MM.1S (cell line): ENCODE measurements around the gene SH3BP1.

ENCODE experiments used
- DNase-seq: peaks from one replicate; pipeline ENCODE4 v3.0.0-alpha.2; 2015
- H2AFZ ChIP-seq: fragments of 300-600 bp; sonication (generic); 2 replicates; pipeline ENCODE4 v1.6.0; 2016; ENCODE audit warnings: antibody characterized with exemption, low read length
- H3F3A ChIP-seq: fragments of 300-600 bp; sonication (generic); 2 replicates; pipeline ENCODE4 v1.6.1; 2016; ENCODE audit warnings: mild to moderate bottlenecking, antibody characterized with exemption, low read length, moderate library complexity, mixed read lengths; ENCODE audit not compliant: insufficient read depth
- H3K27ac ChIP-seq: fragments of 300-600 bp; sonication (generic); 2 replicates; pipeline ENCODE4 v1.5.1; 2016; ENCODE audit warnings: mild to moderate bottlenecking, low read length
- H3K27me3 ChIP-seq: fragments of 300-600 bp; sonication (generic); replicated peaks from 2 replicates; pipeline ENCODE4 v1.6.0; 2016; ENCODE audit warnings: low read length; ENCODE audit not compliant: insufficient read depth
- H3K36me3 ChIP-seq: fragments of 300-600 bp; sonication (generic); replicated peaks from 2 replicates; pipeline ENCODE4 v1.6.1; 2016; ENCODE audit warnings: mild to moderate bottlenecking, low read length, mixed read lengths; ENCODE audit not compliant: insufficient read depth
- H3K4me1 ChIP-seq: fragments of 300-600 bp; sonication (generic); 2 replicates; pipeline ENCODE4 v1.6.1; 2016; ENCODE audit warnings: low read length, mixed read lengths
- H3K4me2 ChIP-seq: fragments of 300-600 bp; sonication (generic); 2 replicates; pipeline ENCODE4 v1.6.0; 2016; ENCODE audit warnings: low read depth, low read length
- H3K4me3 ChIP-seq: fragments of 300-600 bp; sonication (generic); 2 replicates; pipeline ENCODE4 v1.5.1; 2016; ENCODE audit warnings: low read length, mixed read lengths
- H3K79me2 ChIP-seq: fragments of 300-600 bp; sonication (generic); 2 replicates; pipeline ENCODE4 v1.6.1; 2016; ENCODE audit warnings: mixed run types, low read length, mixed read lengths
- H3K9ac ChIP-seq: fragments of 300-600 bp; sonication (generic); 2 replicates; pipeline ENCODE4 v1.6.1; 2016; ENCODE audit warnings: low read length, mixed read lengths
- H3K9me2 ChIP-seq: fragments of 300-600 bp; sonication (generic); replicated peaks from 2 replicates; pipeline ENCODE4 v1.6.1; 2016; ENCODE audit warnings: mild to moderate bottlenecking, low read length, mixed read lengths; ENCODE audit not compliant: insufficient read depth
- H3K9me3 ChIP-seq: fragments of 300-600 bp; sonication (generic); replicated peaks from 2 replicates; pipeline ENCODE4 v1.6.1; 2016; ENCODE audit warnings: mild to moderate bottlenecking, low read length, mixed read lengths; ENCODE audit not compliant: insufficient read depth
- H4K20me1 ChIP-seq: fragments of 300-600 bp; sonication (generic); 2 replicates; pipeline ENCODE4 v1.6.1; 2016; ENCODE audit warnings: mild to moderate bottlenecking, low read length, moderate library complexity, mixed read lengths; ENCODE audit not compliant: insufficient read depth
- EZH2 ChIP-seq: fragments of 300-600 bp; sonication (generic); optimal IDR thresholded peaks from 2 replicates; pipeline ENCODE3; 2017; ENCODE audit warnings: low read depth, mild to moderate bottlenecking, antibody characterized with exemption, low read length, mixed read lengths
- EZH2phosphoT487 ChIP-seq: fragments of 300-600 bp; sonication (generic); IDR thresholded peaks from 2 replicates; pipeline ENCODE4 v1.6.1; 2018; ENCODE audit warnings: antibody characterized with exemption, low read length
- TF ChIP-seq, protein P1 (sequence below): fragments of 300-600 bp; sonication (generic); IDR thresholded peaks from 2 replicates; pipeline ENCODE4 v1.5.1; 2016; ENCODE audit warnings: antibody characterized with exemption, low read length, mixed read lengths

SH3BP1 gene

DNA sequence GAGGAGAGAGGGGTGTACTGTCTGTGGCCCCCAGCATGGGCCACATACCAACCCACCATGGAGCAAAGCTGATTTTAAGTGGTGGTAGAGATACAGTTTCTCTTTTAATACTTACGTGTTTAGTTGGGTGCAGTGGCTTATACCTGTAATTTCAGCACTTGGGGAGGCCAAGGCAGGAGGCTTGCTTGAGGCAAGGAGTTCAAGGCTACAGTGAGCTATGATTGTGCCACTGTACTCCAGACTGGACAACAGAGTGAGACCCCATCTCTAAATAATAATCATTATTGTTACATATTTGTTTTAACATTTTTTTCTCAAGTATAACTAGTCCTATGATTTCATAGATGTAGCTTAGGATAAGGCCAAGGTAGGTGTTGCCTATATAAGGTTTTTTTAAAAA lies 22.0 kb upstream of the SH3BP1 start:
- Histone ChIP-seq H3K9ac (no peak overlapping the region), H3K27ac (no peak overlapping the region), H3K36me3 (no peaks in the 10 kb centered on the region), H3F3A (no peaks in the 10 kb centered on the region), H3K9me2 (no peaks in the 10 kb centered on the region), H4K20me1 (no peaks in the 10 kb centered on the region), H2AFZ (no peak overlapping the region), H3K4me2 (no peak overlapping the region), H3K9me3 (no peaks in the 10 kb centered on the region), H3K4me3 (no peak overlapping the region), H3K4me1 (no peaks in the 10 kb centered on the region), H3K27me3 (no peaks in the 10 kb centered on the region), H3K79me2 (peaks cover 6% of the 10 kb centered on the region; the same call in 1 of the 2 replicates)
- DNase-seq: no peak
- TF ChIP-seq EZH2 (no peak), EZH2phosphoT487 (no peak)
- TF ChIP-seq, protein P1, sequence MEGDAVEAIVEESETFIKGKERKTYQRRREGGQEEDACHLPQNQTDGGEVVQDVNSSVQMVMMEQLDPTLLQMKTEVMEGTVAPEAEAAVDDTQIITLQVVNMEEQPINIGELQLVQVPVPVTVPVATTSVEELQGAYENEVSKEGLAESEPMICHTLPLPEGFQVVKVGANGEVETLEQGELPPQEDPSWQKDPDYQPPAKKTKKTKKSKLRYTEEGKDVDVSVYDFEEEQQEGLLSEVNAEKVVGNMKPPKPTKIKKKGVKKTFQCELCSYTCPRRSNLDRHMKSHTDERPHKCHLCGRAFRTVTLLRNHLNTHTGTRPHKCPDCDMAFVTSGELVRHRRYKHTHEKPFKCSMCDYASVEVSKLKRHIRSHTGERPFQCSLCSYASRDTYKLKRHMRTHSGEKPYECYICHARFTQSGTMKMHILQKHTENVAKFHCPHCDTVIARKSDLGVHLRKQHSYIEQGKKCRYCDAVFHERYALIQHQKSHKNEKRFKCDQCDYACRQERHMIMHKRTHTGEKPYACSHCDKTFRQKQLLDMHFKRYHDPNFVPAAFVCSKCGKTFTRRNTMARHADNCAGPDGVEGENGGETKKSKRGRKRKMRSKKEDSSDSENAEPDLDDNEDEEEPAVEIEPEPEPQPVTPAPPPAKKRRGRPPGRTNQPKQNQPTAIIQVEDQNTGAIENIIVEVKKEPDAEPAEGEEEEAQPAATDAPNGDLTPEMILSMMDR: no peak

- H4K20me1 ChIP-seq: no peaks in the 10 kb centered on the region
- H2AFZ ChIP-seq: no peak overlapping the region
- TF ChIP-seq EZH2 (no peak), EZH2phosphoT487 (no peak)
- TF ChIP-seq, protein P1: no peak
- DNase-seq: no peak
- H3K9me2 ChIP-seq: no peaks in the 10 kb centered on the region
- H3K36me3 ChIP-seq: no peaks in the 10 kb centered on the region
- H3K79me2 ChIP-seq: 0 out of 2 replicates have a peak, but pooled peaks cover under 1% of the 10 kb centered on the region
- H3K4me3 ChIP-seq: no peak overlapping the region
- H3K9ac ChIP-seq: no peak overlapping the region
- H3K9me3 ChIP-seq: no peaks in the 10 kb centered on the region
- no peaks in the 10 kb centered on the region for H3F3A ChIP-seq
- H3K27me3 ChIP-seq: no peaks in the 10 kb centered on the region
- no peaks in the 10 kb centered on the region for H3K4me1 ChIP-seq
- H3K27ac ChIP-seq: no peak overlapping the region
- no peak overlapping the region for H3K4me2 ChIP-seq
These were observed 21.3 kb upstream of the SH3BP1 start for GRCh38 chr22:37618072-37618656.

DNA sequence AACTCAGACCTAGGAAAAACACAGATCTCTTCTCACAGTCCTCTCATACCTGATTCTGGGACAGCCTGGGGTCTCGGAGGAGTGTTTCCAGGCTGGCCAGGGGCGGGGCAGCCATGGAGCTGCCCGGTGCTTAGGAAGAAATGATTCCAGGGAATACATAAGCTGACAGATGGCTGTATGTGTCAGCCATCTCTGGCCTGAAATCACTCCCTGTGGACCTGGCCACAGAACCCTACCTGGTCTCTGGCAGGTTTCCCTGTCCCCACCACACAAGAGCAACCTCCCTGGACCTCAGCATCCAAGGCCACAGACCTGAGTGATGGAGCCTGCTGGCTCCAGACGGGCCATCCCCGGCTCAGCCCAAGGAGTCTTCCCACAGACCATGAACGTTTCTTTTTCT lies 20.8 kb upstream of the SH3BP1 start:
- no peaks in the 10 kb centered on the region for H3K4me1 ChIP-seq
- no peaks in the 10 kb centered on the region for H3F3A ChIP-seq
- no peaks in the 10 kb centered on the region for H4K20me1 ChIP-seq
- H3K36me3 ChIP-seq: no peaks in the 10 kb centered on the region
- no peaks in the 10 kb centered on the region for H3K9me3 ChIP-seq
- H2AFZ ChIP-seq: no peak overlapping the region
- no peak overlapping the region for H3K4me2 ChIP-seq
- no peaks in the 10 kb centered on the region for H3K27me3 ChIP-seq
- H3K9ac ChIP-seq: no peak overlapping the region
- H3K27ac ChIP-seq: no peak overlapping the region
- no peaks in the 10 kb centered on the region for H3K79me2 ChIP-seq
- no peak for DNase-seq
- H3K9me2 ChIP-seq: no peaks in the 10 kb centered on the region
- TF ChIP-seq EZH2 (no peak), EZH2phosphoT487 (no peak)
- TF ChIP-seq, protein P1: no peak
- no peak overlapping the region for H3K4me3 ChIP-seq
